ENCODE measurements around the gene DUSP14. TPM values are rescaled to one million over a fixed set of nuclear protein-coding genes. Genes with fewer than 3 reads are reported as not detected.

Gene DUSP14
- 26.1 and 53.2 TPM in 2 replicates for total RNA-seq

GRCh38 chr17:37489197-37490001 is at the start of gene DUSP14:
Gene DUSP14, plus strand, starts transcription at chr17:37489891. Its CDS starts 22,382 bp downstream, at chr17:37512273.

Other genes with a start within 250 kb of the DUSP14 start
- gene C17orf78, start 113.9 kb upstream of the DUSP14 start, total RNA-seq: not detected in 2 replicates
- 44.7 and 55.6 TPM in 2 replicates for gene ACACA, start 83.1 kb upstream of the DUSP14 start, total RNA-seq
- gene TADA2A, start 83.0 kb upstream of the DUSP14 start, total RNA-seq: 16.7 and 21.9 TPM in 2 replicates
- 19.9 and 23.2 TPM in 2 replicates for gene SYNRG, start 119.5 kb downstream of the DUSP14 start, total RNA-seq
- gene DDX52, start 153.6 kb downstream of the DUSP14 start, total RNA-seq: 39.2 and 60.8 TPM in 2 replicates

Measured in vein endothelial cell (primary cell).